ENCODE results near the gene KLK15. TPM values are rescaled to one million over a fixed set of nuclear protein-coding genes. Genes with fewer than 3 reads are reported as not detected.

KLK15 gene
- total and polyA plus RNA-seq, 2 of the 4 experiments (the other 2 are of a cell fraction) = not detected

DNA sequence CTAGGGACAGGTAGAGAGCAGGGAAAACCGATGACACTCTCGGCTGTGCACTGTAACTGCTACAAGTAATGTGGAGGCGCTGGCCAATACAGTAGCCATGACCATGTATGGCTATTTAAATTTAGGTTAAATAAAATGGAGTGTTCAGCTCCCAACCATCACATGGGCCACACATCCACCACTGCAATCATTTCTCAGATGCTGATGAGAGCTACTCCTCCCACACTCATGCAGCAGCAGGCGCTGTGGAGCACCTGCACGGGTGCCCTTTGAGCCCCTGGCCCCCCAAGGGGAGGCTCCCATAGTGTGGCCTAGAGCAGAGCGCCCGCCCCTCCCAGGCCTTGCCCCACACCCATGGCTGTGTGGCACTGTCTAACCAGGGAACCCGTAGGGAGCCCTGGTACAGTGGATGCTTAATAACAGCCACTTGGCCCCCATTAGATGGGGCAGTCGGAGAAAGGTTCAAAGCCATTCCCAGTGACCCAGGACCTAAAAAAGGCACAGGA, 37.2 kb downstream of the KLK15 start:
- H3K27ac ChIP-seq (ENCODE audit: insufficient read depth, low read length) = no peak overlapping the region
- intact Hi-C loops (cut with micrococcal nuclease) (no loop called here), dilution Hi-C loops (cut with HindIII; ENCODE audit: low sequenced_read_pairs, unreplicated experiment) (no loop called here), in situ Hi-C loops (cut with MboI; ENCODE audit: low sequenced_read_pairs) (no loop called here)
- peaks cover 32% of the 10 kb centered on the region for H3K36me3 ChIP-seq (ENCODE audit: control insufficient read depth, insufficient read depth, low read length)
- no peak overlapping the region for H2BK5ac ChIP-seq (ENCODE audit: low read depth, low read length, poor library complexity, severe bottlenecking)
- H2AK9ac ChIP-seq (replicated peaks; ENCODE audit: low read depth, low read length, poor library complexity) = no peak overlapping the region
- H3K4me2 ChIP-seq (ENCODE audit: low read depth, low read length) = no peak overlapping the region
- no peaks in the 10 kb centered on the region for H3K4me1 ChIP-seq (ENCODE audit: control insufficient read depth, insufficient read depth, low read length)
- no peaks in the 10 kb centered on the region for H3K27me3 ChIP-seq (ENCODE audit: control insufficient read depth, insufficient read depth, low read length)
- H2BK20ac ChIP-seq (ENCODE audit: low read depth, low read length) = no peak overlapping the region
- no peak overlapping the region for H4K8ac ChIP-seq (ENCODE audit: low read depth in 2 of 2, low read length in 2 of 2)
- no peak overlapping the region for H2AFZ ChIP-seq (replicated peaks; ENCODE audit: low read length, poor library complexity)
- POLR2A ChIA-PET (ENCODE audit: unreplicated experiment) = no interaction called here
- no peak overlapping the region for H2BK15ac ChIP-seq (ENCODE audit: low read depth, low read length)
- no peak for TF ChIP-seq MXI1 (IDR thresholded peaks at IDR 0.05; ENCODE audit: borderline replicate concordance, low read depth, low read length)
- TF ChIP-seq RFX5 (IDR thresholded peaks at IDR 0.05; ENCODE audit: low read depth, low read length) = no peak
- no peak for TF ChIP-seq NFE2L2 (IDR thresholded peaks at IDR 0.05; ENCODE audit: low read depth, low read length)
- TF ChIP-seq RAD21 (IDR thresholded peaks at IDR 0.05; ENCODE audit: low read length) = no peak
- TF ChIP-seq, protein P1, sequence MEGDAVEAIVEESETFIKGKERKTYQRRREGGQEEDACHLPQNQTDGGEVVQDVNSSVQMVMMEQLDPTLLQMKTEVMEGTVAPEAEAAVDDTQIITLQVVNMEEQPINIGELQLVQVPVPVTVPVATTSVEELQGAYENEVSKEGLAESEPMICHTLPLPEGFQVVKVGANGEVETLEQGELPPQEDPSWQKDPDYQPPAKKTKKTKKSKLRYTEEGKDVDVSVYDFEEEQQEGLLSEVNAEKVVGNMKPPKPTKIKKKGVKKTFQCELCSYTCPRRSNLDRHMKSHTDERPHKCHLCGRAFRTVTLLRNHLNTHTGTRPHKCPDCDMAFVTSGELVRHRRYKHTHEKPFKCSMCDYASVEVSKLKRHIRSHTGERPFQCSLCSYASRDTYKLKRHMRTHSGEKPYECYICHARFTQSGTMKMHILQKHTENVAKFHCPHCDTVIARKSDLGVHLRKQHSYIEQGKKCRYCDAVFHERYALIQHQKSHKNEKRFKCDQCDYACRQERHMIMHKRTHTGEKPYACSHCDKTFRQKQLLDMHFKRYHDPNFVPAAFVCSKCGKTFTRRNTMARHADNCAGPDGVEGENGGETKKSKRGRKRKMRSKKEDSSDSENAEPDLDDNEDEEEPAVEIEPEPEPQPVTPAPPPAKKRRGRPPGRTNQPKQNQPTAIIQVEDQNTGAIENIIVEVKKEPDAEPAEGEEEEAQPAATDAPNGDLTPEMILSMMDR (conservative IDR thresholded peaks at IDR 0.05; ENCODE audit: low read depth, low read length) = no peak
- TF ChIP-seq, protein P2, sequence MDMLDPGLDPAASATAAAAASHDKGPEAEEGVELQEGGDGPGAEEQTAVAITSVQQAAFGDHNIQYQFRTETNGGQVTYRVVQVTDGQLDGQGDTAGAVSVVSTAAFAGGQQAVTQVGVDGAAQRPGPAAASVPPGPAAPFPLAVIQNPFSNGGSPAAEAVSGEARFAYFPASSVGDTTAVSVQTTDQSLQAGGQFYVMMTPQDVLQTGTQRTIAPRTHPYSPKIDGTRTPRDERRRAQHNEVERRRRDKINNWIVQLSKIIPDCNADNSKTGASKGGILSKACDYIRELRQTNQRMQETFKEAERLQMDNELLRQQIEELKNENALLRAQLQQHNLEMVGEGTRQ (IDR thresholded peaks at IDR 0.05; ENCODE audit: low read depth, low read length) = no peak
- TF ChIP-seq POLR2A (IDR thresholded peaks at IDR 0.05; ENCODE audit: low read depth, low read length) = no peak
- no peak for TF ChIP-seq CEBPB (IDR thresholded peaks at IDR 0.05; ENCODE audit: low read depth, low read length)
- H3K9me3 ChIP-seq (ENCODE audit: control insufficient read depth, insufficient read depth, low read length) = no peaks in the 10 kb centered on the region
- H3K56ac ChIP-seq (ENCODE audit: extremely low read depth, insufficient read depth, low read length) = no peak overlapping the region
- DNase-seq = no peak
- no TSS peak for BruUV-seq (replicated peaks)
- no peak overlapping the region for H4K91ac ChIP-seq (ENCODE audit: insufficient read depth, low read depth, low read length)
- H2BK120ac ChIP-seq (ENCODE audit: low read depth, low read length) = no peak overlapping the region
- H4K20me1 ChIP-seq (ENCODE audit: insufficient read depth, low read length) = peaks cover 64% of the 10 kb centered on the region
- no peak overlapping the region for H4K5ac ChIP-seq (ENCODE audit: low read depth, low read length)
- no peak for ATAC-seq (ENCODE audit: low read depth)
- H3K23ac ChIP-seq (ENCODE audit: low read depth, low read length) = no peak overlapping the region
- no peak overlapping the region for H3K4me3 ChIP-seq (ENCODE audit: insufficient read depth, low read depth, low read length)
- H3K9ac ChIP-seq (ENCODE audit: low read depth, low read length) = no peak overlapping the region
- no CpG with 5 or more reads among the region's 9 CpGs for WGBS, 2 experiments (ENCODE audit: extremely low coverage in 2 of 2, insufficient read length in 1 of 2)
- no peak overlapping the region for H3K4ac ChIP-seq (ENCODE audit: low read depth, low read length)
- H2AK5ac ChIP-seq (ENCODE audit: low read depth, low read length) = no peak overlapping the region
- H3K14ac ChIP-seq (replicated peaks; ENCODE audit: low read depth, low read length) = no peak overlapping the region
- CTCF ChIA-PET = no interaction called here
- peaks cover 12 to 18% of the 10 kb centered on the region in 2 experiments; a peak in 2 of 4 replicates for H3K79me1 ChIP-seq (ENCODE audit: low read depth in 1 of 2, low read length in 2 of 2)
- H3K18ac ChIP-seq (ENCODE audit: low read depth, low read length) = no peak overlapping the region
- peaks cover 7% of the 10 kb centered on the region for H3K9me1 ChIP-seq (ENCODE audit: insufficient read depth, low read length)

Measured in IMR-90 (cell line).